ENCODE results near the gene AHCYL2.

Gene AHCYL2

DNA sequence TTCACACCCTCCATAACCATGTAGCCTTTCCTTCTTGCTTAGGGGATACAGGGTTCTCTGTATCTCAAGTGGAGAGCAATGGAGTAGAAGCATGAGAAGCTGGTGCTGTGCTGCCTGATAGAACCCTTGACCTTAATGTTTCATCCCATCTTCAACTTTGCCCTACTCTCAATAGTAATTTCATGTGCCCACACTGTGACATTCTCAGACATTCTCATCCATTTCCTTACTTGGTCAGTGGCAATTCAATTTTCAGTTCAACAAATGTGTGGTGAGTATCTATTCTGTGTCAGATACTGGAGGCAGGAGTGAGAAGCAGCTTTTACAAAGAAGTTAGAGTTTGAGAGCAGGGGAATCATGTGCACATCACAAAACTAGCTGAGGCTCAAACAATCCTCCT, 225.5 kb downstream of the AHCYL2 start:
- CTCF ChIA-PET: interaction anchor here (1.4 to 1.5 kb wide), 2 partner anchors 19 to 231 kb away, joined by 3 to 4 read pairs; no protein-coding TSS in a partner anchor
- DNase-seq (ENCODE audit: extremely low spot score): no peak
- POLR2A ChIA-PET: no interaction called here
- TF ChIP-seq, protein P1, sequence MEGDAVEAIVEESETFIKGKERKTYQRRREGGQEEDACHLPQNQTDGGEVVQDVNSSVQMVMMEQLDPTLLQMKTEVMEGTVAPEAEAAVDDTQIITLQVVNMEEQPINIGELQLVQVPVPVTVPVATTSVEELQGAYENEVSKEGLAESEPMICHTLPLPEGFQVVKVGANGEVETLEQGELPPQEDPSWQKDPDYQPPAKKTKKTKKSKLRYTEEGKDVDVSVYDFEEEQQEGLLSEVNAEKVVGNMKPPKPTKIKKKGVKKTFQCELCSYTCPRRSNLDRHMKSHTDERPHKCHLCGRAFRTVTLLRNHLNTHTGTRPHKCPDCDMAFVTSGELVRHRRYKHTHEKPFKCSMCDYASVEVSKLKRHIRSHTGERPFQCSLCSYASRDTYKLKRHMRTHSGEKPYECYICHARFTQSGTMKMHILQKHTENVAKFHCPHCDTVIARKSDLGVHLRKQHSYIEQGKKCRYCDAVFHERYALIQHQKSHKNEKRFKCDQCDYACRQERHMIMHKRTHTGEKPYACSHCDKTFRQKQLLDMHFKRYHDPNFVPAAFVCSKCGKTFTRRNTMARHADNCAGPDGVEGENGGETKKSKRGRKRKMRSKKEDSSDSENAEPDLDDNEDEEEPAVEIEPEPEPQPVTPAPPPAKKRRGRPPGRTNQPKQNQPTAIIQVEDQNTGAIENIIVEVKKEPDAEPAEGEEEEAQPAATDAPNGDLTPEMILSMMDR (IDR thresholded peaks at IDR 0.05; ENCODE audit: control extremely low read depth, extremely low read depth, low read depth, missing control alignments): no peak

DNA sequence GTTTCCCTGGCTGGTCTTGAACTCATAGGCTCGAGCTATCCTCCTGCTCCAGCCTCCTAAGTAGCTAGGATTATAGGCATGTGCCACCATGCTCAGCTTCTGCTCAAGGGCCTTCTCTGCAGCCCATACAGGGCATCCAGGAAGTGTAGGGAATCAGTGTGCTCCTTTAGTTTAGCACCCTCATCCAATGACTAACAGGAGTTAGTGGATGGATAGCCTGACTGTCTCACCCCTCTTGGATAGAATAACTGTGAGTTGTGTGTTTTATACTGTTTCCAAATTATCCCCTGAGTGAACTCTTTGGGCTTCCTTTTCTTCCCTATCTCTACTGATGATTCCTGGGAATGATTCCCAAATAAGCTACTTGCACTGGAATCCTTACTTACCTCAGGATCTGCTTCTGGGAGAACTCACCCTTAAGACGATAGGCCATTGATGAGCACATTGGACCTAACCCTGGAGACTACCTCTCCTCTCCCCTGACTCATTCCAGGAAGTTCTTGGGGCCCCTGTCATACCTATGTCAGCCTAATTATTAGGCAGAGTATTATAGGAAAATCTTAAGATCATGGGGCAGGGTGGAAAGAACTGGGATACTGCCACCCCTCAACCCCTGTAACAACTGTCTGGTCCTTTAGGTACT, 227.9 kb downstream of the AHCYL2 start:
- no peak for DNase-seq (ENCODE audit: extremely low spot score)
- TF ChIP-seq, protein P1 (IDR thresholded peaks at IDR 0.05; ENCODE audit: control extremely low read depth, extremely low read depth, low read depth, missing control alignments): no peak
- ChIA-PET CTCF (interaction anchor here (0.7 to 3.2 kb wide), 8 partner anchors 9 to 234 kb away, joined by 3 to 15 read pairs (median 4); partner anchors contain the start of gene STRIP2), POLR2A (no interaction called here)

DNA sequence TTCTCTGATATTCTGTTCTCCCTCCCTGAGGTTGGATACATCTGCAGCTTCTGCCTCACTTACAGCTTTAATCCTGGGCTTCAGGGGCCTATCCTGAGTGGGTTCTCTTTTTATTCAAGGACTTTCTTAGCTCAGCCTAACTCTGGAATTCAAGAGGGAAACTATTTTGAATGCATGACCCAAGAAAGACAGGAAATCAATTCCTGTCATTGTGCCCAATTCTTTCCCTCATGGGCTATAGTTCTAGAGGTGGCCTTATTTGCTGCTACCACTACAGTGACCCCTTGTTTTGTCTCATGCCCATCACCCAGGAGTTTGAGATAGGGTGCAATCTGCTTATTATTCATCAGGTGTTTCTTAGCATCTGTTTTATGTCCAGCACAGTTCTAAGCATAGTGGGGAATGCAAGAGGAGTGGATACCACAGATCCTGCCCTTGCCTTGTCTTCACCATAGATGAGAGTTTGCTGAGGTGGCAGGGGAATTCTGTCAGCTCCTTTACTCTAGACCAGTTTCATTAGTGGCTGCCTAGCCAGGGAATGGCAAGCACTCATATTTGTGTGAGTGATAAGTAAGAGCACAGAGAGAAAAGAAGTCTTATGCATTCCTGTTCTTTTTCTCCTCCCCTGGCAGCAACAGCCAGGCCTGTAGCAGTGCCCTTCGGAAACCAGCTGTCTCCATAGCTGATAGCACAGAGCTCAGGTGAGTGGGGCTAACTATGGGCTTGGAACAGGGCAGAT, 228.8 kb downstream of the AHCYL2 start:
- TF ChIP-seq, protein P1 (IDR thresholded peaks at IDR 0.05; ENCODE audit: control extremely low read depth, extremely low read depth, low read depth, missing control alignments): no peak
- CTCF ChIA-PET: interaction anchor here (0.9 to 3.2 kb wide), 7 partner anchors 10 to 111 kb away, joined by 3 to 15 read pairs (median 4); partner anchors contain the start of gene STRIP2
- no peak for DNase-seq (ENCODE audit: extremely low spot score)
- POLR2A ChIA-PET: no interaction called here

DNA sequence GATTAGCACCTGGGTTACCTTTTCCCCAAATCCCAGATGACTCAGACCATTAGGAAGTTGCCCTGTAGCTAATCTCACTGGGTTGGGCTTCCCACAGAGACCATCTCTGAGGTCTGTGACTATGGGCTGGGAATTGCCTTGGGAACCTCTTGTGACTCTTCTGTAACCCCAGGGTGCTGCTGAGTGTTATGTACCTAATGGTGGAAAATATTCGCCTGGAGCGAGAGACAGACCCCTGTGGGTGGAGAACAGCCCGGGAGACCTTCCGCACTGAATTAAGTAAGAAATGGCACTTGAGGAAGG, 229.4 kb downstream of the AHCYL2 start:
- CTCF ChIA-PET: interaction anchor here (0.9 to 3.2 kb wide), 3 partner anchors 10 to 111 kb away, joined by 3 to 11 read pairs (median 3); no protein-coding TSS in a partner anchor
- no peak for DNase-seq (ENCODE audit: extremely low spot score)
- TF ChIP-seq, protein P1 (IDR thresholded peaks at IDR 0.05; ENCODE audit: control extremely low read depth, extremely low read depth, low read depth, missing control alignments): no peak
- POLR2A ChIA-PET: no interaction called here

DNA sequence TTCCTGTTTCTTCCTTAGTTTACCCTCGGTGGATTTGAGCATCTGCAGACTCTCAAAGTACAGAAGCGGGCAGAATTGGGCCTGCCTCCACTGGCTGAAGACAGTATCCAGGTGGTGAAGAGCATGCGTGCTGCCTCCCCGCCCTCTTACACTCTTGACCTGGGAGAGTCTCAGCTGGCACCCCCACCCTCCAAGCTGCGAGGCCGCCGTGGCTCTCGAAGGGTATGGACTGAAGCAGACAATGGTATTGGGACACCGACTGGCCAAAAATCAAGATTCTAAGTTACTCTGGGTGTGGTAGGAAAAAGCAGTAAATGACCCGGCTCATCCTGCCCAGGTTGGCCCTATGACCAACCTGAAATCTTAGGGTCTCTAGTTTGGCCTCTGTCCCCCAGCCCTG, 231.6 kb downstream of the AHCYL2 start:
- no peak for DNase-seq (ENCODE audit: extremely low spot score)
- ChIA-PET POLR2A (no interaction called here), CTCF (no interaction called here)
- TF ChIP-seq, protein P1 (IDR thresholded peaks at IDR 0.05; ENCODE audit: control extremely low read depth, extremely low read depth, low read depth, missing control alignments): no peak

DNA sequence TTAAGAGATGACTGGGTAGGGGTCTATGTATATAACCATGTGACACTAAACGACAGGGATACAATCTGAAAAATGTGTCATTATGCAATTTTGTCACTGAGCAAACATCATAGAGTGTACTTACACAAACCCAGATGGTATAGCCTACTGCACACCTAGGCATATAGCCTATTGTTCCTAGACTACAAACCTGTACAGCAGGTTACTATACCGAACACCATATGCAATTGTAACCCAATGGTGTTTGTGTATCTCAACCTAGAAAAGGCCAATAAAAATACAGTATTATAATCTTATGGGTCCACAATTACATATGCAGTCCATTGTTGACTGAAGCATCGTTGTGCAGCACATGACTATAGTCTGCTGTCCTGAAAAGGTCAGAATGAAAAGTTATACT, 232.3 kb downstream of the AHCYL2 start:
- ChIA-PET POLR2A (no interaction called here), CTCF (interaction anchor here (1.1 kb wide), 1 partner anchor 238 kb away, joined by 3 read pairs; no protein-coding TSS in a partner anchor)
- TF ChIP-seq, protein P1 (IDR thresholded peaks at IDR 0.05; ENCODE audit: control extremely low read depth, extremely low read depth, low read depth, missing control alignments): no peak
- DNase-seq (ENCODE audit: extremely low spot score): no peak

All from GM10248 (cell line).